Activated B cell treated with CpG ODN at 0.5 μM for 24 hours (primary cell): ENCODE data around the gene ARPP19. TPM values are rescaled to one million over a fixed set of nuclear protein-coding genes. Genes with fewer than 3 reads are reported as not detected.

ENCODE experiments used
- ATAC-seq: fragments of 200-7000 bp; cut with Tn5 transposase; one replicate; pipeline ENCODE4 v1.10.0; 2021; ENCODE audit warnings: low read depth, mild to moderate bottlenecking, moderate library complexity
- CTCF ChIA-PET: fragments of 350-600 bp; sonication (Branson Sonifier 250); formaldehyde crosslinking; loops from one replicate; lab custom pipeline; 2021; ENCODE audit warnings: antibody characterized with exemption; lab: Charles Lee
- POLR2A ChIA-PET: fragments of 350-600 bp; sonication (Branson Sonifier 250); formaldehyde crosslinking; loops from one replicate; lab custom pipeline; 2021; ENCODE audit warnings: antibody characterized with exemption; lab: Charles Lee
- DNase-seq: peaks from one replicate; pipeline ENCODE4 v3.0.0; 2022
- H3K27ac Mint-ChIP-seq: one replicate; pipeline ENCODE4 v1.8.0; 2020; ENCODE audit warnings: mixed read lengths
- H3K27me3 Mint-ChIP-seq: one replicate; pipeline ENCODE4 v1.8.0; 2021; ENCODE audit warnings: mixed read lengths
- H3K36me3 Mint-ChIP-seq: one replicate; pipeline ENCODE4 v1.8.0; 2021; ENCODE audit warnings: low read depth, mixed read lengths
- H3K4me1 Mint-ChIP-seq: one replicate; pipeline ENCODE4 v1.8.0; 2021; ENCODE audit warnings: mixed read lengths
- H3K4me3 Mint-ChIP-seq: one replicate; pipeline ENCODE4 v1.8.0; 2020; ENCODE audit warnings: mild to moderate bottlenecking, mixed read lengths
- H3K9me3 Mint-ChIP-seq: one replicate; pipeline ENCODE4 v1.8.0; 2020; ENCODE audit warnings: mixed read lengths
- CTCF ChIP-seq: fragments of 200-600 bp; IDR thresholded peaks from one replicate; pipeline ENCODE4 v1.8.0; 2022; ENCODE audit warnings: antibody characterized with exemption, mild to moderate bottlenecking
- intact Hi-C: fragments of 100-400 bp; cut with micrococcal nuclease; formaldehyde crosslinking; loops from one replicate; pipeline ENCODE4 v1.15.1; 2024
- total RNA-seq: library from RNA; stranded (reverse); gene quantifications from 2 replicates; pipeline ENCODE4 v1.2.3, GENCODE V29; 2022

The ARPP19 gene
- 145 and 153 TPM in 2 replicates for total RNA-seq

GRCh38 chr15:52568601-52569585, at the start of gene ARPP19:
Gene ARPP19 (minus strand): TSS chr15:52569030. CDS start chr15:52568892, 138 bp downstream.
- Mint-ChIP-seq H3K36me3 (peaks cover 23% of the 10 kb centered on the region), H3K4me1 (peaks cover 48% of the 10 kb centered on the region), H3K27me3 (no peaks in the 10 kb centered on the region), H3K4me3 (peak within 1 kb of the TSS; percentile 97), H3K9me3 (peaks cover 3% of the 10 kb centered on the region), H3K27ac (peak within 1 kb of the TSS; percentile 100)
- no peak for TF ChIP-seq CTCF
- ChIA-PET CTCF (no interaction called here), POLR2A (interaction anchor here (0.6 to 1.7 kb wide), 8 partner anchors 10 to 390 kb away, joined by 3 to 11 read pairs (median 4); partner anchors contain the start of gene MYO5A)
- ATAC-seq (peak; percentile 83), DNase-seq (peak; percentile 82)
- intact Hi-C loops = loop anchor here (1.0 to 10.0 kb wide), 9 partner anchors 11 to 552 kb away; partner anchors contain the start of gene MAPK6

GRCh38 chr15:52617026-52617425, 48.2 kb upstream of the ARPP19 start:
- H3K27me3 Mint-ChIP-seq = no peaks in the 10 kb centered on the region
- TF ChIP-seq CTCF = no peak
- H3K27ac Mint-ChIP-seq = peak overlapping the region; percentile 30
- peaks cover 10% of the 10 kb centered on the region for H3K4me1 Mint-ChIP-seq
- POLR2A ChIA-PET = no interaction called here
- CTCF ChIA-PET = no interaction called here
- peaks cover 72% of the 10 kb centered on the region for H3K36me3 Mint-ChIP-seq
- ATAC-seq = no peak
- intact Hi-C loops = no loop called here
- no peak for DNase-seq
- no peaks in the 10 kb centered on the region for H3K9me3 Mint-ChIP-seq
- no peak overlapping the region for H3K4me3 Mint-ChIP-seq

- TF ChIP-seq CTCF = no peak
- no peak overlapping the region for H3K4me3 Mint-ChIP-seq
- POLR2A ChIA-PET = no interaction called here
- no peaks in the 10 kb centered on the region for H3K9me3 Mint-ChIP-seq
- H3K27ac Mint-ChIP-seq = no peak overlapping the region
- peaks cover 6% of the 10 kb centered on the region for H3K4me1 Mint-ChIP-seq
- H3K36me3 Mint-ChIP-seq = peaks cover 67% of the 10 kb centered on the region
- ATAC-seq (no peak), DNase-seq (no peak)
- intact Hi-C loops = loop anchor here (2.0 kb wide), 1 partner anchor 13 kb away; no protein-coding TSS in a partner anchor
- no peaks in the 10 kb centered on the region for H3K27me3 Mint-ChIP-seq
- CTCF ChIA-PET = interaction anchor here (1.0 to 1.1 kb wide), 2 partner anchors 16 to 119 kb away, joined by 3 read pairs; no protein-coding TSS in a partner anchor
Measured at GRCh38 chr15:52615302-52615701, 46.5 kb upstream of the ARPP19 start.

GRCh38 chr15:52609593-52609992, 40.8 kb upstream of the ARPP19 start:
- Mint-ChIP-seq H3K4me3 (no peak overlapping the region), H3K36me3 (peaks cover 57% of the 10 kb centered on the region), H3K9me3 (no peaks in the 10 kb centered on the region), H3K27ac (no peak overlapping the region), H3K4me1 (peaks cover 20% of the 10 kb centered on the region), H3K27me3 (no peaks in the 10 kb centered on the region)
- TF ChIP-seq CTCF = no peak
- ChIA-PET CTCF (no interaction called here), POLR2A (no interaction called here)
- no peak for ATAC-seq
- no peak for DNase-seq
- intact Hi-C loops = loop anchor here (5.0 kb wide), 1 partner anchor 277 kb away; no protein-coding TSS in a partner anchor

- no peaks in the 10 kb centered on the region for H3K4me1 Mint-ChIP-seq
- no peaks in the 10 kb centered on the region for H3K9me3 Mint-ChIP-seq
- H3K4me3 Mint-ChIP-seq = no peak overlapping the region
- no peak for TF ChIP-seq CTCF
- no peak for ATAC-seq
- CTCF ChIA-PET = no interaction called here
- POLR2A ChIA-PET = interaction anchor here (0.6 kb wide), 1 partner anchor 154 kb away, joined by 6 read pairs; no protein-coding TSS in a partner anchor
- peaks cover 70% of the 10 kb centered on the region for H3K36me3 Mint-ChIP-seq
- no peaks in the 10 kb centered on the region for H3K27me3 Mint-ChIP-seq
- intact Hi-C loops = no loop called here
- H3K27ac Mint-ChIP-seq = no peak overlapping the region
- DNase-seq = no peak
Measured at GRCh38 chr15:52584414-52584813, 15.6 kb upstream of the ARPP19 start.
